ENCODE measurements around the gene GMDS.

Gene GMDS

DNA sequence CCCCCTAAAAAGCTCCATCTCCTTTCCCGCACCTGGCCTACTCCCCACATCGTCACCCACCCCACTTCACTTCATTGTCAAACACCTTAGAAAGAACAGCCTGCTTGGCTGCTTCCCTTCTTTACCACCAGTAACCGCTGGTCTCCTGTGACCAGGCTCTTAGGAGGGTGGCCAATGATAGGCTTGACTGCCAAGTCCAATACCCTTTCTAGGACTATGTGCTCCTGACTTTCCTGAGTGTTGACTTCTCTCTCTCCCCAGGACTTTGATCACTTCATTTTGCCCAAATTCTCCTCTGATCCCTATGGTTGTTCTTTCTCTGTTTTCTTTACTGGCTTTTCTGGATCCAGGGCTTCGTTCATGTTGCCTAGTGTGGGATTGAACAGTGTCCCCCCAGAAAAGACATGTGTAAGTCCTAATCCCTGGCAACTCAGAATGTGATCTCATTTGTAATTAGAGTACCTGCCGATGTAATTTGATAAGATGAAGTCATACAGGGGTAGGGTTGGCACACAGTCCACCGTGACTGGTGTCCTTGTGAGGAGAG is 254.0 kb downstream of the GMDS start:
- DNase-seq (ENCODE audit: insufficient read length) (no peak), FAIRE-seq (no peak)
- TF ChIP-seq TAF1 (IDR thresholded peaks at IDR 0.05; ENCODE audit: borderline replicate concordance, low read depth, low read length), result no peak
- no peak for TF ChIP-seq POLR2A (IDR thresholded peaks at IDR 0.05; ENCODE audit: low read depth, low read length)
- TF ChIP-seq POLR2AphosphoS5 (IDR thresholded peaks at IDR 0.05; ENCODE audit: low read depth, low read length), result no peak

DNA sequence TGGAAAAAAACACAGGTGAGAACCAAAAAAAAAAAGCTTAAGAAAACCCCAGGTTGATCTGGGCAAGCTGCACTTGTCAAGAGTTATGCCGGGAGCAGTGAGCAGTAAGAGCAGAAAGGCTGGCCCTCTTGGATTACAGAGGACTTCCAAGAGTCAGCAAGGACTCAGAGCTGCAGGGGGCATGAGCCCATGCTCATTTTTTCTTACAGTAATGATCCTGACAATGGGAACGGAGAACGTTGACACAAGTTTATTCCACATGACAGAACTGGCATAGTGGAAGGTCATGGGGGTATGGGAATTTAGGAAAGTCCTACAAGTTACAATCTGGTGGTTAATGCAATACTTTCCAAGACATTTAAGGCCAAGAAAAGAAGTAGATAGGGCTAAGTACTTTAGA is 256.6 kb downstream of the GMDS start:
- TF ChIP-seq TAF1 (IDR thresholded peaks at IDR 0.05; ENCODE audit: borderline replicate concordance, low read depth, low read length), result no peak
- no peak for TF ChIP-seq POLR2AphosphoS5 (IDR thresholded peaks at IDR 0.05; ENCODE audit: low read depth, low read length)
- no peak for TF ChIP-seq POLR2A (IDR thresholded peaks at IDR 0.05; ENCODE audit: low read depth, low read length)
- FAIRE-seq, result no peak
- DNase-seq (ENCODE audit: insufficient read length), result no peak

DNA sequence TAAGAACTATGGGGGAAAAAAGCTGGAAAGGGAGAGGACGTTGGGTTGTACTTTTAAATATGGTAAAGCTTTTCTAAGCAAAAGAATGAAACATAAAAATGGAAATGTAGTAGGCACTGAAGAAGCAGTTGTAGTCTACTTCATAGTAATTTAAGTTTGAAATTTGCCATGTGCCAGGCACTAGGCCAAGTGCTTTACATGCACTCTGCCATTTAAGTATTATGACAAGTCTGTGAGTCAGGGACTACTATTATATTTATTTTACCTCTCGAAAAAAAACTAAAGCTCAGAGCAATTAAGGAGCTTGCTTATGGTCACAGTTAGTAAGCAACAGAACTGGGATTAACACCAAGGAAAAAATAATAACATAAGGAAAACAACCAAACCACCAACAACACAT is 257.8 kb downstream of the GMDS start:
- DNase-seq (ENCODE audit: insufficient read length), result no peak
- no peak for FAIRE-seq
- TF ChIP-seq TAF1 (IDR thresholded peaks at IDR 0.05; ENCODE audit: borderline replicate concordance, low read depth, low read length) (no peak), POLR2AphosphoS5 (IDR thresholded peaks at IDR 0.05; ENCODE audit: low read depth, low read length) (no peak), POLR2A (IDR thresholded peaks at IDR 0.05; ENCODE audit: low read depth, low read length) (no peak)

DNA sequence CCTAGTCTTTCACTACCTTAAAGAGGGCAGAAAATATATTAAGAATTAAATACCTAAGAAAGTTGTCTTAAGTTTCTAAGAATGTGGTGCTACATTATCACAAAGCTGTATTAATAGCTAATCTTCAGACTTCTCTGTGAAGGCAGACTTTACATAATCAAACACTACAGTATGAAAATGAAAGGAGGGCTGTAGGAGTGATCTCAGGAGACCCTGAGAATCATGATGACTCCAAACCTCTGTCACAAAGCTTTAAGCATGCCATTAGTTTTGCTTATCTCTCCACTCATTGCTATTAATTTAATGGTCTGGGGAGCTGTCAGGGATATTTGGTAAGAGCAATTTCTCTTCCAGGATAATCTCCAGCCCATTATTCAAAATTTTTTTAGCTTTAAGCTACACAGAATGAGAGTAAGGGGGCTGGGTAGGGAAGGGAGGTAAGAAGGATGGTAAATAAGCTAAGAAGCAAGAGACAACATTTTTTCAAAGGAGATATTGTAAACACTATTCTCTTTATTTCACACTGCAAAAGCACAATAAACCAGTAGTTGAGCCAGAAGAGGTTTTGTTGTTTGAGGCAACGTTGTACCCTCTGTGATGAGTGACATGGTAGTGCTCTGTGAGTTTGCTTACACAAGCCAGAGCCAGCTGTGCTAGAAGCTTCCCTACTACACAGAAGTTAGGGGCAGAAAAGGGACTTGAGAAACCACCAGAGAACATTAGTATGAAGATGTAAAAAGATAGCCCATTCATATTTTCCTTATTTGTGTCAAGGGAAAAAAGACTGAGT is 258.8 kb downstream of the GMDS start:
- no peak for FAIRE-seq
- DNase-seq (ENCODE audit: insufficient read length), result no peak
- TF ChIP-seq POLR2A (IDR thresholded peaks at IDR 0.05; ENCODE audit: low read depth, low read length) (no peak), POLR2AphosphoS5 (IDR thresholded peaks at IDR 0.05; ENCODE audit: low read depth, low read length) (no peak), TAF1 (IDR thresholded peaks at IDR 0.05; ENCODE audit: borderline replicate concordance, low read depth, low read length) (no peak)

DNA sequence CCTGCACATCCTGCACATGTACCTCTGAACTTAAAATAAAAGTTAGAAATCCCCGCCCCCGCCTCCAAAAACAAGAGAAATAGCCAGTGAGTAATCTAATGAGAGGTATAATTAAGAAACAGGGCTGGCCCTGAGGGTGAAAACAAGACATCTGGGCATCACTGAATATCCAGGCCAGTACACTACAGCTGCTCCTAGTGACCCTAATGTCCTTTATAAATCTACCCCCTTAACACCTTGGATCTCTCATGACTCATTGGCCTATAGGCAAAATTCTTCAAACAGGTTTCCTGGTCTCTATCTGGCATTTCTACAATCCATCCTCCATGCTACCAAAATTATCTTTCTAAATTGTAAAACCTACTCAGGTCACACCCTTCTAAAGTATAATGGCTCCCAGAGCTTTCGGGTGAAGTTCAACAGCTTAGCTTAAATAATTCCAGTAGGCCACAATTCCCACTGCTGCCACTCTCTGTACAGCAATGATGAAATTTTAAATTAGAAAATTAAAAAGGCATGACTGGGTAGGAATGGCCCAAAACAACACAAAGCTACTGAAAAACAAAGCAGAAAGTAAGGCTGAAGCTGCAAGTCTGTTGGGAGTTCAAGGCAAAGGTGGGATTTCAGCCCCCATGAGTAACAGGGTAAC is 260.9 kb downstream of the GMDS start:
- no peak for FAIRE-seq
- TF ChIP-seq POLR2A (IDR thresholded peaks at IDR 0.05; ENCODE audit: low read depth, low read length) (no peak), TAF1 (IDR thresholded peaks at IDR 0.05; ENCODE audit: borderline replicate concordance, low read depth, low read length) (no peak), POLR2AphosphoS5 (IDR thresholded peaks at IDR 0.05; ENCODE audit: low read depth, low read length) (no peak)
- DNase-seq (ENCODE audit: insufficient read length), result no peak

DNA sequence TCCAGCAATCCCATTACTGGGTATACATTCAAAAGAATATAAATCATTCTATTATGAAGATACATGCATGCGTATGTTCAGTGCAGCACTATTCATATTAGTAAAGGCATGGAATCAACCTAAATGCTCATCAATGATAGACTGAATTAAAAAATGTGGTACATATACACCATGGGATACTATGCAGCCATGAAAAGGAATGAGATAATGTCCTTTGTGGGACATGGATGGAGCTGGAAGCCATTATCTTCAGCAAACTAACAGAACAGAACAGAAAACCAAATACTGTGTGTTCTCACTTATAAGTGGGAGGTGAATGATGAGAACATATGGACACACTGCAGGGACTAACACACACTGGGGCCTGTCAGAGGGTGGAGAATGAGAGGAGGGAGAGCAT is 261.6 kb downstream of the GMDS start:
- no peak for FAIRE-seq
- DNase-seq (ENCODE audit: insufficient read length), result no peak
- no peak for TF ChIP-seq POLR2A (IDR thresholded peaks at IDR 0.05; ENCODE audit: low read depth, low read length)
- no peak for TF ChIP-seq TAF1 (IDR thresholded peaks at IDR 0.05; ENCODE audit: borderline replicate concordance, low read depth, low read length)
- no peak for TF ChIP-seq POLR2AphosphoS5 (IDR thresholded peaks at IDR 0.05; ENCODE audit: low read depth, low read length)

DNA sequence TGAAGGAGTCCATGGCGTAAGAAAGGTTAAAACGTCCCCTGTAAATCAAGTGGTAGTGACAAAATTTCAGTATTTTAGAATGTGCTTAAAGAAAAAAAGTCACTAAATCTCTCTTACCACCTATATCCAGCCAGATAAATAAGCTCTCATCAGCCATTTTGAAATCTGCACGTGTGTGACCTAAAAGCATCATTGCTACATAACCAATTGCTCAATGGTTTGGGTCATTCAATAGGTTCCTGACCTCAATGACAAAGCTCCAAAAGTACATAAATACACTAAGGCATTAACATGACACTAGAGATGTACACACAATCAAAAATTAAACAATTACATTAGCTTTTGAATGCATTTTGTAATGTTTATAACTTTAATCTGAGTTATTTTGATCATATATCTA is 272.4 kb downstream of the GMDS start:
- TF ChIP-seq POLR2AphosphoS5 (IDR thresholded peaks at IDR 0.05; ENCODE audit: low read depth, low read length), result no peak
- TF ChIP-seq TAF1 (IDR thresholded peaks at IDR 0.05; ENCODE audit: borderline replicate concordance, low read depth, low read length), result no peak
- no peak for TF ChIP-seq POLR2A (IDR thresholded peaks at IDR 0.05; ENCODE audit: low read depth, low read length)
- FAIRE-seq, result no peak
- no peak for DNase-seq (ENCODE audit: insufficient read length)

DNA sequence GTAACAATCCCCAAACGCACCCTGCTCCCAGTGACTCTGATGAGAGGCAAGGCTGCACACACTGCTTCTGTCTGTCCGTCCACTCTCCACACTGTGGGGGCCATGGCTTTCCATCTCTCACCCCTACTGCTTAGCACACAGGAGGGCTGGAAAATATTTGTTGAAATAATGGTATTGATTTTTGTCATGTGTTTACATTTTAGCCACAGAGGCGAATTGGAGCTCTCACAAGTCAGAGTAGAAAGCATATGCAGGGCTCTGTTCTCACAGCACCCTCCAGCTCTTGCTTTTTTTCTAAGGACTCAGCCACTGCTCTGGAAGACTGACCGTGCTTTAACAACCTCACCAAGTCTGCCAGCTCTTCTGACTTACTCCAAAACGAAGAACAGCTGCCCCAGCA is 273.8 kb downstream of the GMDS start:
- FAIRE-seq, result no peak
- DNase-seq (ENCODE audit: insufficient read length), result no peak
- TF ChIP-seq POLR2AphosphoS5 (IDR thresholded peaks at IDR 0.05; ENCODE audit: low read depth, low read length) (no peak), TAF1 (IDR thresholded peaks at IDR 0.05; ENCODE audit: borderline replicate concordance, low read depth, low read length) (no peak), POLR2A (IDR thresholded peaks at IDR 0.05; ENCODE audit: low read depth, low read length) (no peak)

DNA sequence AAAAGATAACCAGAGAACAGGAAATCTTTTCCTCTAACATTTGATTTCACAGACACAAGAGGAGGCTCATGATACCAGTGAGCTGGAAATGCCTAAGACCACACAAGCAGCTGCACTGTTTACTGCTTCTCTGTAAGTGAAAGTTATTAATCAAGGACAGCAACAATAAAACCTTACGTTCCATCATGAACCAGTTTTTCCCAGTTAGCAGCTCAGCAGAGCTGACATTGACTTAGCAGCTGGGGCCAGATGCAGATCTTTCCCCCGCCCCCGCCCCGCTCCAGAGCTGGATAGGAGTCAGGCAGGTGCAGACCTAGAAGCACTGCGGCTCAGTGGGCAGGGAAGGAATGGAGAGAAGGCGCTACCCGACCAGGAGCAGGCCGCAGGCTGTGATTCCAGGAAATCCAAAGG is 275.2 kb downstream of the GMDS start:
- FAIRE-seq, result no peak
- TF ChIP-seq POLR2A (IDR thresholded peaks at IDR 0.05; ENCODE audit: low read depth, low read length), result no peak
- no peak for TF ChIP-seq TAF1 (IDR thresholded peaks at IDR 0.05; ENCODE audit: borderline replicate concordance, low read depth, low read length)
- no peak for TF ChIP-seq POLR2AphosphoS5 (IDR thresholded peaks at IDR 0.05; ENCODE audit: low read depth, low read length)

DNA sequence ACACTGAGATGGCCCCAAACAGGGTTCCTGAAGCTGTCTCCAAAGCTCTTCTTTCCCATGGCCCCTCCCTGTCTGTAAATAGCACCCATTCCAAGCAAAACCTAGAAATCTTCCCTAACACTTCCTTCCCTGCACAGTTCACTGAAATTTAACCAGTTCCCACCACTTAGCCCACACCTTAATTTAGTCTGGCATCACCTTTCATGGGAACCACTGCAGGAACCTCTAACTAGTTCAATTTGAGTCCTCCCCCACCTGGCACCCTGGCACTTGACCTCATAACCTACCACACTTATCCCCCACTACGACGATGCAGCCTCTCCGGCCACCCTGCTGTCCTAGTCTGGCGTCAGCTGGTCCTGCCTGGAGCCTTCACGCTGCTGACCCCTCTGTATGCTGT is 278.7 kb downstream of the GMDS start:
- no peak for TF ChIP-seq TAF1 (IDR thresholded peaks at IDR 0.05; ENCODE audit: borderline replicate concordance, low read depth, low read length)
- no peak for TF ChIP-seq POLR2A (IDR thresholded peaks at IDR 0.05; ENCODE audit: low read depth, low read length)
- TF ChIP-seq POLR2AphosphoS5 (IDR thresholded peaks at IDR 0.05; ENCODE audit: low read depth, low read length), result no peak
- FAIRE-seq (no peak), DNase-seq (ENCODE audit: insufficient read length) (no peak)

More for the DNA sequence above, 275.2 kb downstream of the GMDS start:
- DNase-seq (ENCODE audit: insufficient read length), result no peak

DNA sequence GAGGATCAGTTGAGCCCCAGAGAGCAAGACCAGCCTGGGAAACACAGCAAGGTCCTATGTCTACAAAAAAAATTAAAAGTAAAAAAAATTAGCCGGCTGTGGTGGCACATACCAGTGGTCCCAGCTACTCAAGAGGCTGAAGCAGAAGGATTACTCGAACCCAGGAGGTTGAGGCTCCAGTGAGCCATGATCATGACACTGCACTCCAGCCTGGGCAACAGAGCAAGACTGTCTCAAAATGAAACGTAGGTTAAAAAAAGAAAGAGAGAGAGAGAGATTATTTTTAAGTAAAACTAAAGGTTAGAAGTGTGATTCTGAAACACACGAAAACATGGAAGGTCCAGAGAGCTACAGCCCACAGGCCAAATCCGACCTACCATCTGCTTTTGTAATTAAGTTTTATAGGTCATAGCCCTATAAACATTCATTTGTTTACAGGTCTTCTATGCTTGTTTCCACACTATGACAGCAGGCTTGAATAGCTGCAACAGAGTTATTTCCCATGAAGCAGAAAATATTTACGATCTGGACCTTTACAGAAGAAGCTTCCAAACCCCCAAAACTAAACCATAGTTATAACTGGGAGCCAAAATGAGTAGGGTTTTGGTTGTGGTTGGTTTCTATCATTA is 279.7 kb downstream of the GMDS start:
- no peak for FAIRE-seq
- TF ChIP-seq TAF1 (IDR thresholded peaks at IDR 0.05; ENCODE audit: borderline replicate concordance, low read depth, low read length), result no peak
- no peak for TF ChIP-seq POLR2A (IDR thresholded peaks at IDR 0.05; ENCODE audit: low read depth, low read length)
- no peak for TF ChIP-seq POLR2AphosphoS5 (IDR thresholded peaks at IDR 0.05; ENCODE audit: low read depth, low read length)

More for the DNA sequence above, 279.7 kb downstream of the GMDS start:
- no peak for DNase-seq (ENCODE audit: insufficient read length)

Data from GM12892 (cell line).